Activated CD8-positive, alpha-beta memory T cell treated with anti-CD3 and anti-CD28 coated beads for 48 hours (primary cell): ENCODE results near the gene AMBP.

Experiments
- DNase-seq, 3 experiments: peaks; one replicate each; pipeline ENCODE4 v3.0.0-alpha.2; 2020; ENCODE audit warnings: low read depth in 2 of 3, low spot score in 2 of 3

The AMBP gene

GRCh38 chr9:114112778-114113584 lies 34.9 kb upstream of the AMBP start:
- DNase-seq, result no peak

GRCh38 chr9:114112325-114112724 lies 34.2 kb upstream of the AMBP start:
- DNase-seq, result no peak

- DNase-seq, result no peak
Observed at GRCh38 chr9:114110180-114110579, 32.1 kb upstream of the AMBP start.

- no peak for DNase-seq
Observed at GRCh38 chr9:114109124-114109523, 31.0 kb upstream of the AMBP start.

- DNase-seq, result peak; percentile 32 to 49 (median 38)
Observed at GRCh38 chr9:114108016-114108833, 30.1 kb upstream of the AMBP start.

GRCh38 chr9:114107286-114108001 lies 29.3 kb upstream of the AMBP start:
- no peak for DNase-seq

GRCh38 chr9:114105236-114105635 lies 27.1 kb upstream of the AMBP start:
- no peak for DNase-seq

- DNase-seq, result no peak
Observed at GRCh38 chr9:114102484-114102883, 24.4 kb upstream of the AMBP start.

GRCh38 chr9:114100536-114100935 lies 22.4 kb upstream of the AMBP start:
- DNase-seq, result no peak

- DNase-seq, result no peak
Observed at GRCh38 chr9:114099669-114100270, 21.7 kb upstream of the AMBP start.

- no peak for DNase-seq
Observed at GRCh38 chr9:114098936-114099668, 21.0 kb upstream of the AMBP start, which contains the start of gene KIF12. TSS of gene KIF12 (minus strand) at chr9:114099292. CDS start at chr9:114099276, 16 bp downstream.

- no peak for DNase-seq
Observed at GRCh38 chr9:114098021-114098935, 20.2 kb upstream of the AMBP start.

GRCh38 chr9:114097613-114098020 lies 19.5 kb upstream of the AMBP start:
- DNase-seq, result no peak

- DNase-seq, result no peak
Observed at GRCh38 chr9:114096866-114097612, 18.9 kb upstream of the AMBP start.

- no peak for DNase-seq
Observed at GRCh38 chr9:114096041-114096511, 18.0 kb upstream of the AMBP start.

- DNase-seq, result no peak
Observed at GRCh38 chr9:114094971-114095370, 16.9 kb upstream of the AMBP start.

- no peak for DNase-seq
Observed at GRCh38 chr9:114093761-114094505, 15.8 kb upstream of the AMBP start.

GRCh38 chr9:114093031-114093471 lies 15.0 kb upstream of the AMBP start:
- no peak for DNase-seq
